Inflammatory macrophage treated with lipopolysaccharide for 4 hours (primary cell): ENCODE results near the gene CHST13.
"Not testable (repeated sequence)": the region's sequence is repeated elsewhere in the genome, so short reads cannot be mapped to it uniquely, and the experiment has no call there.

Source experiments
- DNase-seq: peaks from one replicate; pipeline ENCODE4 v3.0.0-alpha.2; 2020

The CHST13 gene

GRCh38 chr3:126527455-126528211 is 3.7 kb downstream of the CHST13 start:
- DNase-seq, result no peak

- DNase-seq, result no peak
These were observed 4.5 kb downstream of the CHST13 start for GRCh38 chr3:126528419-126528799.

GRCh38 chr3:126528800-126529541 is 5.0 kb downstream of the CHST13 start:
- DNase-seq, result peak; percentile 30

GRCh38 chr3:126529585-126530170 is 5.7 kb downstream of the CHST13 start:
- DNase-seq, result no peak

GRCh38 chr3:126530171-126531050 is 6.5 kb downstream of the CHST13 start:
- DNase-seq, result peak; percentile 34

- DNase-seq, result no peak
These were observed 7.0 kb downstream of the CHST13 start for GRCh38 chr3:126531051-126531330.

- peak; percentile 35 for DNase-seq
These were observed 9.6 kb downstream of the CHST13 start for GRCh38 chr3:126533506-126533905.

GRCh38 chr3:126534716-126535115 is 10.8 kb downstream of the CHST13 start:
- not testable (repeated sequence) for DNase-seq

GRCh38 chr3:126535636-126536035 is 11.7 kb downstream of the CHST13 start:
- no peak for DNase-seq

- no peak for DNase-seq
These were observed 12.2 kb downstream of the CHST13 start for GRCh38 chr3:126536126-126536525.

- DNase-seq, result no peak
These were observed 13.3 kb downstream of the CHST13 start for GRCh38 chr3:126537116-126537729.

- no peak for DNase-seq
These were observed 13.9 kb downstream of the CHST13 start for GRCh38 chr3:126537730-126538281.

GRCh38 chr3:126538316-126538715 is 14.4 kb downstream of the CHST13 start:
- no peak for DNase-seq

- DNase-seq, result no peak
These were observed 15.0 kb downstream of the CHST13 start for GRCh38 chr3:126538966-126539365.

GRCh38 chr3:126539558-126540250 is 15.7 kb downstream of the CHST13 start:
- DNase-seq, result no peak

GRCh38 chr3:126540342-126540849 is 16.4 kb downstream of the CHST13 start:
- DNase-seq, result peak; percentile 75

GRCh38 chr3:126540951-126541627 is 17.1 kb downstream of the CHST13 start:
- no peak for DNase-seq

GRCh38 chr3:126541628-126542339 is 17.8 kb downstream of the CHST13 start:
- no peak for DNase-seq

GRCh38 chr3:126542340-126543241 is 18.6 kb downstream of the CHST13 start:
- DNase-seq, result no peak
